MCF 10A (cell line): ENCODE data around the gene COPS3. TPM values are rescaled to one million over a fixed set of nuclear protein-coding genes. Genes with fewer than 3 reads are reported as not detected.

Experiments used
- BruUV-seq: library from RNA; stranded (reverse); fragments of 400-500 nt; replicated peaks from 2 replicates; lab custom pipeline; 2021; lab: Mats Ljungman, UMichigan
- CTCF ChIA-PET: fragments of 300-600 bp; sonication (Branson Sonifier 250); formaldehyde crosslinking; extraction: SDS; loops from one replicate; lab custom pipeline; 2021; ENCODE audit warnings: antibody characterized with exemption, inconsistent platforms; lab: Yijun Ruan, JAX
- POLR2A ChIA-PET: fragments of 300-600, 350-650 bp; sonication (Branson Sonifier 250); formaldehyde crosslinking; extraction: SDS; loops from one replicate; lab custom pipeline; 2020; ENCODE audit warnings: antibody characterized with exemption, inconsistent platforms; lab: Yijun Ruan, JAX
- DNase-seq: peaks from one replicate; pipeline ENCODE4 v3.0.0-alpha.2; 2018; ENCODE audit not compliant: unreplicated experiment
- H3K27ac Mint-ChIP-seq: one replicate; pipeline ENCODE4 v1.8.0; 2022; ENCODE audit warnings: mild to moderate bottlenecking, low read depth, mixed read lengths; ENCODE audit not compliant: unreplicated experiment
- H3K27me3 Mint-ChIP-seq: one replicate; pipeline ENCODE4 v1.8.0; 2022; ENCODE audit warnings: mixed read lengths; ENCODE audit not compliant: insufficient read depth, unreplicated experiment
- H3K36me3 Mint-ChIP-seq: one replicate; pipeline ENCODE4 v1.8.0; 2022; ENCODE audit warnings: mild to moderate bottlenecking, moderate library complexity, mixed read lengths; ENCODE audit not compliant: insufficient read depth, unreplicated experiment
- H3K4me1 Mint-ChIP-seq: one replicate; pipeline ENCODE4 v1.8.0; 2022; ENCODE audit warnings: mixed read lengths; ENCODE audit not compliant: insufficient read depth, unreplicated experiment
- H3K4me3 Mint-ChIP-seq: one replicate; pipeline ENCODE4 v1.8.0; 2022; ENCODE audit warnings: mild to moderate bottlenecking, moderate library complexity, mixed read lengths; ENCODE audit not compliant: unreplicated experiment
- H3K9me3 Mint-ChIP-seq: one replicate; pipeline ENCODE4 v1.8.0; 2022; ENCODE audit warnings: mixed read lengths; ENCODE audit not compliant: unreplicated experiment
- intact Hi-C: fragments of 100-400 bp; cut with micrococcal nuclease; formaldehyde crosslinking; loops from 2 replicates; pipeline ENCODE4 v1.14.1; 2022
- total RNA-seq: library from RNA; stranded (reverse); gene quantifications from 2 replicates; pipeline ENCODE4 v1.2.3, GENCODE V29; 2022
- TF ChIP-seq, protein P1 (sequence below): fragments of 200-600 bp; IDR thresholded peaks from one replicate; pipeline ENCODE4 v1.8.0; 2022; ENCODE audit warnings: antibody characterized with exemption, mild to moderate bottlenecking; ENCODE audit not compliant: unreplicated experiment

The COPS3 gene
- total RNA-seq, 1 experiment from 2014 or later = 91.8 TPM

GRCh38 chr17:17300624-17301568 lies 19.9 kb upstream of the COPS3 start:
- TF ChIP-seq, protein P1, sequence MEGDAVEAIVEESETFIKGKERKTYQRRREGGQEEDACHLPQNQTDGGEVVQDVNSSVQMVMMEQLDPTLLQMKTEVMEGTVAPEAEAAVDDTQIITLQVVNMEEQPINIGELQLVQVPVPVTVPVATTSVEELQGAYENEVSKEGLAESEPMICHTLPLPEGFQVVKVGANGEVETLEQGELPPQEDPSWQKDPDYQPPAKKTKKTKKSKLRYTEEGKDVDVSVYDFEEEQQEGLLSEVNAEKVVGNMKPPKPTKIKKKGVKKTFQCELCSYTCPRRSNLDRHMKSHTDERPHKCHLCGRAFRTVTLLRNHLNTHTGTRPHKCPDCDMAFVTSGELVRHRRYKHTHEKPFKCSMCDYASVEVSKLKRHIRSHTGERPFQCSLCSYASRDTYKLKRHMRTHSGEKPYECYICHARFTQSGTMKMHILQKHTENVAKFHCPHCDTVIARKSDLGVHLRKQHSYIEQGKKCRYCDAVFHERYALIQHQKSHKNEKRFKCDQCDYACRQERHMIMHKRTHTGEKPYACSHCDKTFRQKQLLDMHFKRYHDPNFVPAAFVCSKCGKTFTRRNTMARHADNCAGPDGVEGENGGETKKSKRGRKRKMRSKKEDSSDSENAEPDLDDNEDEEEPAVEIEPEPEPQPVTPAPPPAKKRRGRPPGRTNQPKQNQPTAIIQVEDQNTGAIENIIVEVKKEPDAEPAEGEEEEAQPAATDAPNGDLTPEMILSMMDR = no peak
- DNase-seq = peak; percentile 27
- no TSS peak for BruUV-seq
- Mint-ChIP-seq H3K9me3 (no peaks in the 10 kb centered on the region), H3K27me3 (no peaks in the 10 kb centered on the region), H3K36me3 (no peaks in the 10 kb centered on the region), H3K27ac (no peak overlapping the region), H3K4me3 (no peak overlapping the region), H3K4me1 (peaks cover 18% of the 10 kb centered on the region)
- intact Hi-C loops = no loop called here
- ChIA-PET POLR2A (interaction anchor here (1.6 kb wide), 2 partner anchors 20 kb away, joined by 4 to 7 read pairs; partner anchors contain the start of gene COPS3), CTCF (interaction anchor here (0.6 kb wide), 1 partner anchor 12 kb away, joined by 4 read pairs; no protein-coding TSS in a partner anchor)

DNA sequence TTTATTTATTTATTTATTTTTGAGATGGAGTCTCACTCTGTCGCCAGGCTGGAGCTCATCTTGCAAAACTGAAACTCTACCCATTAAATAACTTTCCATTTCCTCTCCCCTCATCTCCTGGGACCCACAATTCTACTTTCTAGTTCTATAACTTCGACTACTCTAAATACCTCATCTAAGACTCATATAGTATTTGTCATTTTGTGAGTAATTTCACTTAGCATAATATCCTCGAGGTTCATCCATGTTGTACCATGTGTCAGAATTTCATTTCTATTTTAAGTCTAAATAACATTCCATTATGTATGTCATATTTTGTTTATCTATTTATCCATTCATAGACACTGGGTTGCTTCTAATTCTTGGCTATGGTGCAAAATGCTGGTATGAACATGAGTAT lies 17.1 kb upstream of the COPS3 start:
- ChIA-PET CTCF (interaction anchor here (0.6 kb wide), 1 partner anchor 628 kb away, joined by 3 read pairs; no protein-coding TSS in a partner anchor), POLR2A (interaction anchor here (0.6 to 2.8 kb wide), 3 partner anchors 10 to 910 kb away, joined by 3 to 16 read pairs (median 4); partner anchors contain the start of gene COPS3)
- no peaks in the 10 kb centered on the region for H3K36me3 Mint-ChIP-seq
- no peak overlapping the region for H3K4me3 Mint-ChIP-seq
- TF ChIP-seq, protein P1 = no peak
- peaks cover 11% of the 10 kb centered on the region for H3K4me1 Mint-ChIP-seq
- intact Hi-C loops = no loop called here
- DNase-seq = no peak
- no peaks in the 10 kb centered on the region for H3K9me3 Mint-ChIP-seq
- H3K27ac Mint-ChIP-seq = no peak overlapping the region
- H3K27me3 Mint-ChIP-seq = no peaks in the 10 kb centered on the region
- BruUV-seq = no TSS peak

DNA sequence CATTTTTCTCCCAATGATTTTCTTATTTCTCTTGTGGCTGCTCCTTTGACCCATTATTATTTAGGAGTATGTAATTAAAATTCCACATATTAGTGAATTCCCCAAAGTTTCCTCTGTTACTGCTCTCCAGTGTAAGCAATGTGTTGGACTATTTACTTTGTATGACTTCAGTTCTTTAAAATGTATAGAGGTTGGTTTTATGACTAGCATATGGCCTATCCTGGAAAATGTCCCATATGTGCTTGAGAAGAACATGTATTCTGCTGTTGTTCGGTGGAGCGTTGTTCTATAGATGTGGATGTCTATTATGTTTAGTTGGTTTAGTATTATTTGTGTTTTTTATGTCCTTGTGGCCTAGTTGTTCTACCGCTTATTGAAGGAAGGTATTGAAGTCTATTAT lies 16.2 kb upstream of the COPS3 start:
- TF ChIP-seq, protein P1 = no peak
- intact Hi-C loops = no loop called here
- H3K36me3 Mint-ChIP-seq = no peaks in the 10 kb centered on the region
- no peak overlapping the region for H3K27ac Mint-ChIP-seq
- no peaks in the 10 kb centered on the region for H3K9me3 Mint-ChIP-seq
- no TSS peak for BruUV-seq
- peaks cover 11% of the 10 kb centered on the region for H3K4me1 Mint-ChIP-seq
- H3K27me3 Mint-ChIP-seq = no peaks in the 10 kb centered on the region
- CTCF ChIA-PET = no interaction called here
- DNase-seq = no peak
- H3K4me3 Mint-ChIP-seq = no peak overlapping the region
- POLR2A ChIA-PET = interaction anchor here (0.7 to 2.8 kb wide), 2 partner anchors 17 to 538 kb away, joined by 5 to 16 read pairs; partner anchors contain the start of gene COPS3

- POLR2A ChIA-PET = no interaction called here
- H3K27ac Mint-ChIP-seq = no peak overlapping the region
- H3K4me1 Mint-ChIP-seq = peaks cover 11% of the 10 kb centered on the region
- CTCF ChIA-PET = interaction anchor here (1.0 to 2.4 kb wide), 2 partner anchors 18 to 60 kb away, joined by 4 to 9 read pairs; no protein-coding TSS in a partner anchor
- H3K36me3 Mint-ChIP-seq = no peaks in the 10 kb centered on the region
- no peaks in the 10 kb centered on the region for H3K27me3 Mint-ChIP-seq
- intact Hi-C loops = no loop called here
- TF ChIP-seq, protein P1 = no peak
- no TSS peak for BruUV-seq
- H3K9me3 Mint-ChIP-seq = no peaks in the 10 kb centered on the region
- DNase-seq = no peak
- H3K4me3 Mint-ChIP-seq = no peak overlapping the region
Measured at GRCh38 chr17:17295141-17295540, 14.1 kb upstream of the COPS3 start.
